HG02885 (cell line): ENCODE measurements around the gene PGAP2.

Experiments
- ATAC-seq: cut with Tn5 transposase; IDR thresholded peaks from one replicate; pipeline ENCODE4 v1.9.1; 2021; ENCODE audit warnings: mild to moderate bottlenecking; ENCODE audit not compliant: unreplicated experiment, poor library complexity

PGAP2 gene

DNA sequence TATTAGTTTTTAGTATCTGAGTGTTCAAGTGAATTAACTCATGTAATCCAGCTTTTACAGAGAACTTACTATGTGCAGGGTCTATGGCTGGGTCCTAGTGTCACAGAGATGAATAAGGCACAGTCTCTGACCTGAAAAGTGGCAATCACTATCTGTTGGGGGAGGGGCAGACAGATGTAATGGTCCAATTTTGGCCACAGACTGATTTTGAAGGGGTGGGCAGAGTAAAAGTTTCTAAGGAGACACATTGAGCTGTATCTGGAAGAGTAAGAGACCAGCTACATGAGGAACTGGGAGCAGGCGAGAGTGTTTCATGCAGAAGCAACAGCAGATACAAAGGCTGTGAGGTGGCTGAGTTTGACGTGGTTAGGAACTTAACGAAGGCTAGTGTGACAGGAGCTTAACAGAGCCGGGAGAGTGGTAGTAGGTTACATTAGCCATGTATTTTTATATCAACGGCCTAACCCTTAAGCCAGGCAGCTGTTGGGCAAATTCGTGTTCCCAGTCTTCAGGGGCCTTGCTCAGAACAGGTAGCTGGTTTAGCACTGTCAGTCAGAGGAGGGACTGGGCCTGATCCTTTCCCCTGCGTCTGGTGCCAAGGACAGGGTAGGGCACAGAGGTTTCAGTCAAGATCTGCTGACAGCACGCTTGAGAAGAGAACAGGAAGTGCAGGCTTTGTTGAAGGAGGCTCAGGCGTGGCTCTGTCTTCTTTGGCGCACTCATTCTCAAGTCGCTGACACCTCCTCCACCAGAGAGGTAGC lies 45.7 kb downstream of the PGAP2 start:
- ATAC-seq, result peak; percentile 36

DNA sequence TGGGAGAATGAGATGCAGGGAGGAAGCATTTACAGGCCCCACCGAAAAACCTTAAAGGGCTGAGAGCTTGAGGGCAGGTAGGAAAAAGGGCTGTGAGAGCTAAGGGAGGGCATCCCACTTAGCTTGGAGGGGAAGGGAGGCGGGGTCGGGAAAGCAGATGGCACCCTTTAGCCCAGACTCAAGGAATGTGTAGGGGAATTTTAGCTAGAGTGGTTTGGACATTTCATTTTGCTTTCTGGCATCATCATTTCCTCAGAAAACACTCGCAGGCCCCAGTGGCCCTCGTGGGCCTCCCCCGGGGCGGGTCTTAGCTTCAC lies 46.3 kb downstream of the PGAP2 start:
- no peak for ATAC-seq

DNA sequence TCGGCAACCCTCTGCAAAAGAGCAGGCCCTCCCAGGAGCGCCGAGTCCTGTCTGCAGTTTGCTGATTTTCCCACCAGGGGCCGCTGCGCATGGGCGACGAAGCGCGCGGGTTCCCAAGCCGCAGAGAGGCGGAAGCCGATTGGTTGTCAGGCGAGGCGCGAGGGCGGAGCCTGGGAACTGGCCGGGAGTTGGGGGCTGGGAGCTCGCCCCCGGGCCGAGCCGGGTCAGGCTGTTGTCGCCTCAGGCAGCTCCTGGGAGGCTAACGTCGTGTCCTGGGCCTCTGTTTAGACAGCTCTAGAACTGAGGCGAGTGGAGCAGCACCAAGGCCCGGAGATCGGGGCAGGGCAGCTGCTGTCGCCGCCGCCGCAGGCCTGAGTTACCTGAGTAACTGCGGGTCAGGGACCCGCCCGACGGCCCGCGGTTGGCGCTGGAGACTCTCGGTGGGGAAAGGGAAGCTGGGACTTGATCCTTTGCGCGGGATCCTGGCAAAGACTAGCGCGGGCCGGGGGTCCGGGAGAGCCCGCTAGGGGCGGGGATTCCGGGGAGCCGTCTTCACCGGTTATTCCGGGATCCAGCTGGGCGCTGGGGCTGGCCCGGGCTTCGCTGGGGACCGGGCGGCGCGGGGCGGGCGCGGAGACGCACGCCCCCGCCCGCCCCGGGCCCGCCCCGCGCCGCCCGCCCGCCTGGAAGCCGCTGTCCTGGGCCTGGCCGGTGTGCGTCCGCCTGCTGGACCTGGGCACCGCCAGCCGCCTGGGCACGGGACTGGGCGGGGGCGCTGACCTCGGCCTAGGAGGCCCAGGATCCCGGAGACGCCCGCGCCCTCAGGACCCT lies 46.8 kb downstream of the PGAP2 start, which contains the start of gene STIM1:
Gene STIM1, plus strand, starts transcription at position 688 of the 831 bp plus-strand sequence. CDS start 607 bp downstream, outside the sequence.
- peak; percentile 67 for ATAC-seq

DNA sequence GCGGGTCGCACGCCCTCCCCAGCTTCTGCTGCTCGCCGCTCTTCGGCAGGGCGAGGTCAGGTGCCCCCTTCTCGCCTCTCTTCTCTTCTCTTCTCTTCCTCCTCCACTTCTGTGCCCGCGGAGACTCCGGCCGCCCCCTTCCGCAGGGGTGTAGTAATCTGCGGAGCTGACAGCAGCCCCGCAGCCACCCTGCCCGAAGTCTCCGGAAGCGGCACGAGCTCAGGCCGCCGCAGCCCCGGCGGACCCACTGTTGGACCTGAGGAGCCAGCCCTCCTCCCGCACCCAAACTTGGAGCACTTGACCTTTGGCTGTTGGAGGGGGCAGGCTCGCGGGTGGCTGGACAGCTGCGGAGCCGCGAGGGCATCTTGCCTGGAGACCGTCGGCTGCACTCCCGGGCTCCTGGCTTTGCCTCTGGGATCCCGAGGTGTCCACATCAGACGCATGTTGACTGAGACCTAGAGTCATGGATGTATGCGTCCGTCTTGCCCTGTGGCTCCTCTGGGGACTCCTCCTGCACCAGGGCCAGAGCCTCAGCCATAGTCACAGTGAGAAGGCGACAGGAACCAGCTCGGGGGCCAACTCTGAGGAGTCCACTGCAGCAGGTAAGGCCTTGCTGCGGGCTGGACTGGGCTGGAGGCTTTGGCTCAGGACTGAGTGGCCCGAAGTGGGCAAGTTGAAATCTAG lies 47.6 kb downstream of the PGAP2 start:
- ATAC-seq, result peak; percentile 15

DNA sequence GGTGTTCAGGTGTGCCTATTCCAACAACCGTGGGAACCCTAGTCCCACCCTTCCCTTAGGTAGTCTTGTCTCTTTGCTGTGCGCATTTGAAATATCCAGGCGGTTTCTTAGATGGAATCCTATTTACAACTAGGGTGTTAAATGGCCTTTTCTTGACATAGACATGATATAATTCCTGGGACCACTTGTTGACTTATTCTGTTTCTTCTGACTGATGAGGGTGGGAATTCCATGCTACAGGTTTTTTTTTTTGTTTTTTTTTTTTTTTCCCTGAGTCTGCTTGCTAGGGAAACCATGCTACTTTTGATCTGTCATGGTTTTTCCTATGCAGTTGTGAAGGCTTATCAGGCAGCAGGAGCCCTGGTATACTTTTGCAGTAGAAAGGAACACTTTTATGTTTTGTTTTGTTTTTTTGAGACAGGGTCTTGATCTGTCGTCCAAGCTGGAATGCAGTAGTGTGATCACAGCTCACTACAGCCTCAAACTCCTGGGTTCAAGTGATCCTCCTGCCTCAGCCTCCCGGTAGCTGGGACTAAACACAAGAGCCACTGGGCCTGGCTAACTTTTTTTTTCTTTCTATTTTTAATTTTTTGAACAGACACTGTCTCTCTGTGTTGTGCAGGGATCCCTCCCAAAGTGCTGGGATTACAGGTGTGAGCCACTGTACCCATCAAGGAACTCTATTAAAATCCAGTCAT lies 48.6 kb downstream of the PGAP2 start:
- ATAC-seq, result no peak

DNA sequence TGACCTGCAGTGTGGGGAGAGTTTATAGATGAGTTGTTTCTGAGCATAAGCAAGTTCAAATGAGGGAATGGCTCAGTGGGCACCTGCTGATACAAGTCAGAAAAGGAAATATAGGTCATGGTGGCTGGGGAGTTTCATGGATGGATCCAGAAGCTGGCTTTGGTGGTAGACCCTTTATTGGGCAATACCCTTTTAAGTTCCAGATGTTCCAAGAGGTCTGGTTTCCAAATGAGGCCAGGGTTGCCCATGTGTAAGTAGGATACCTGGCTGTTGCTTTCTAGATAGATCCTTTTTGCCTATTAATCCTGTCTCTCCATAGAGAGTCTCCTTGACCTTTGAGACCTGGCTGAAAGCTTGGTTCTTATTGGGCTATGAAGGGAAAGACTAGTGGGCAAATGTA lies 49.3 kb downstream of the PGAP2 start:
- no peak for ATAC-seq

DNA sequence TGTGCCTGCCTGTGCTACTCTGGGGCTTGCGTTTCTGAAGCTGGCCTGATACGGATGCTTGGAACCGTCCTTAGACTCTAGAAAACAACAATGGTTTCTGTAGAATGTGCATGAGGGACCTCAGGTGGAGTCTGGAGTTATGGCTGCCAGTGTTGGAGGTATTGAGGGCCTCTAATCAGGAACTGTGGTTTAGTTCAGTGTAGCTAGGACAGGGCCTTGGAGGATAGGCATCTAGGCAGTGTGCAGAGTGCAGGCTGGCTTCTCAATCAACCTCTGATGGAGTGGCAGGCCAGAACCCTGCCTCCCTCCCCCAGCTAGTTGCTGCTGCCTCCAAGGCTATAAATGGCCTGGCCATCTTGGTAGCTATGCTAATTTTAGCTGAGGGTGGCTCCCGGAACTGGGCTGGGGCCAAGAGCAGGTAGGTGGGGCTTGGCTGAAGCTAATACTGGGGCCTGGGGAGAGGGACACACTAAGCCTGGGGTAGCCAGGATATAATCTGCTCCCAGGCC lies 51.1 kb downstream of the PGAP2 start:
- ATAC-seq, result peak; percentile 39

DNA sequence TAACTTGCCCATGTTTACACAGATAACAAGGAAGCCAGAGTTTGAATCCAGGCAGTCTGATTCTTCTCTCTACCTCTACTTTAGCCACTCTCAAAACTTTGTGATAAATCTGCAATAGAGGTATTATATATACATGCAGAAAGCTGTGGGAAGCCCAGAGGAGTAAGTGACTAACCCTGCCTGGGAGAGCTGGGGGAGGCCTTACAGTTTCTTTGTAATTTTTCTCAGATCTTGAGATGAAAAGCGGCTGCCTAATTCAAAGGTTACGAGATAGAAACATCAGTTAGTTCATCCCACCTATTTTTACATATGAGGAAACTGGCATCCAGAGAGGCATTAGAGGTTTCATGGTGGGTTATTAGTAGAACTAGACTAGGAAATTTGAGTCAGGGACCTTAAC lies 52.0 kb downstream of the PGAP2 start:
- ATAC-seq, result no peak

DNA sequence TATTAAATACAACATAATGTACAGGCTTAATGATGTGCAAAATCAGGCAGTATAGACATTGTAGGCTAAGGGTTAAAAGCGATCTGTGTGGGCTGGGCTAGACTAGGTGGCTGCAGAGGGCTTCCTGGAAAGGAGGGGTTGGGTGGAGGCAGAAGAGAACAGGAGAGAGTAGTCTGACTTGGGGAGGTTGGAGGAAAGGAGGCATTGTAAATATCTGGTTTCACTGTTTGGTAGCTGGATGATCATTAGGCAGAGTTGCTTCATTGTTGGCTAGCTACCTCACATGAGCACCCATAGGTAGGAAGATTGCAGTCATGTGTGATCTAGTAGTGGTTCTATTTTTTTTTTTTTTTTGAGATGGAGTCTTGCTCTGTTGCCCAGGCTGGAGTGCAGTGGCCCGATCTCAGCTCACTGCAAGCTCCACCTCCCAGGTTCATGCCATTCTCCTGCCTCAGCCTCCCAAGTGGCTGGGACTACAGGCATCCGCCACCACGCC lies 52.6 kb downstream of the PGAP2 start:
- peak; percentile 31 for ATAC-seq

DNA sequence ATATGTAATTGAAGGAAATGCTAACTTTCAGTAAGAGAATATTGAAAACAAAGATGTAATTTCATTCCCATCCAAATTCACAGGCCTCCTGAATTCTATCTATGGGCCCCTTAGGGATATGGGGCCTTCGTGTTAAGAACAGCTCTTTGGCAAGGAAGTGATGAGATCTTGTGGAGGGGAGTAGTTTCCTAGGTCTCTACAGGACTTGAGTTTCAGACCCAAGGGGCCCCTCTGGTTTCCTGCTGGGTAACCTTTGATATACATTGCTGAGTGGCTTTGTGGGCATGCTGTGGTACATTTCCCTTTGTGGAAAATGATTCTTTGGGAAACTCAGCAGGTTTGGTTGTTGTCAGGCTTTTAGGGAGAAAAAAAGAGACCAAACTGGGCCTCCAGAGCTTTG lies 53.3 kb downstream of the PGAP2 start:
- ATAC-seq, result no peak

DNA sequence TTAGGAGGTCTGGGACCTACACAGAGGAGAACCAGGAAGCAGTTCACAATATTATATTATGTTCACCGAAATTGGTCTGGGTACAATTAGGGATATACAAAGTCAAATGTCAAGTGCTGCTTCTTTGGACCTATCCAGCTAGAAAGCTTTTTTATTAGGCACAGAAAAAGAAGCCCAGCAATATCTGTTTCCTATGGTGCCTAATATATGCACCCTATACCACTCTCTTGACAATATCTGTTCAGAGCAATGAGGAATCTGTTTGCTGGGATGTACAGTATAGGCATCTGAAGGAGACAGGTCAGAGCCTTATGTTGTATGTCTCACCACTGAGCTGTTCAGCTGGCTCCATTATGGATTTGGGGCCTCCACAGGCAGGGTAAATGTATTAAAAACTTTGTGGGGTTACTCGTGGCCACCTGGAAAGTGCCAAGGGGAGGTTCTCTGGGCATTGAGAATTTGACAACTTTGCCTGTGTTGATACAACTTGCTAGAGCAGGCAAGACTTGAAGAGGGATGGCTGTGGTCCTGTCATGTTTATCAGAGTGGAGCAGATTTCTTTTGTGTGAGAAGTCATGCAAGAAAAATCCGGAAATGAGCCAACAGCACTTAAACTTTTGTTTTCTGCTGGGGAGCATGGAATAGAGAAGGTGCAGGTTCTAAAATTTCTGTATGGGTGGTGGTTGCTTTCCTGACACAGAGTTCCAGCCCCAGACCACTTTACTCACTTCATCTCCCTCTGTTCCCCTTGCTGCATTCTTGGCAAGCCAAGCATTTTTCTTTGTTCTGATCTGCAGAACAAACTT lies 57.2 kb downstream of the PGAP2 start:
- ATAC-seq, result peak; percentile 41

DNA sequence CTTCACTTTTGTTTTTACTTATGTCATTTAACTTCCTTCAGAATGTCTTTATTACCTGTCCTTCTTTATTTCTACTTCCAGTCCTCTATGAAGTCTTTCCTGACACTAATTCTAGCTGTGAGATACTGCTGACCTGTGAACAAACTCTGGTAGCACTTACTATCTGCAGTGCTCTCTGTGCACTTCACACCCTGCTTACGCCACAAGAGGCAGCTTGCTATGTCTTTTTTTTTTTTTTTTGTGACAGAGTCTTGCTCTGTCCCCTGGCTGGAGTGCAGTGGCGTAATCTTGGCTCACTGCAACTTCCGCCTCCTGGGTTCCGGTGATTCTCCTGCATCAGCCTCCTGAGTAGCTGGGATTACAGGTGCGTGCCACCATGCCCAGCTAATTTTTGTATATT lies 57.8 kb downstream of the PGAP2 start:
- ATAC-seq, result no peak

DNA sequence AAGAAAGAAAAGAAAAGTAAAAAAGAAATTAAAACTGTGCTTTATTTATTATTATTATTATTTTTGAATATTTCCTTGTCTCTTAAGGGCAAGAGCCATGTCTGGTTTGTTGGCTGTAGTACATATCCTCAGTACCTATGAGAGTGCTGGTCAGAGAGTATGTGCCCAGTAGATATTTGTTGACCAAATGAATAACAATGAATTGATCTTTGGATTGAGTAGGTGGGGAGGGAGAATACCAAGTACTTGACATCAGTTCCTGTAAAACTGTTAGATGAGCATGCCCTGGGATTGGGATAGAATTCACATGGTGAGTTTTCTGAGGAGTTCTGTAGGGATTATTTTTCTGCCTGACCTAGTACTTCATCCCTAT lies 58.5 kb downstream of the PGAP2 start:
- ATAC-seq, result no peak

DNA sequence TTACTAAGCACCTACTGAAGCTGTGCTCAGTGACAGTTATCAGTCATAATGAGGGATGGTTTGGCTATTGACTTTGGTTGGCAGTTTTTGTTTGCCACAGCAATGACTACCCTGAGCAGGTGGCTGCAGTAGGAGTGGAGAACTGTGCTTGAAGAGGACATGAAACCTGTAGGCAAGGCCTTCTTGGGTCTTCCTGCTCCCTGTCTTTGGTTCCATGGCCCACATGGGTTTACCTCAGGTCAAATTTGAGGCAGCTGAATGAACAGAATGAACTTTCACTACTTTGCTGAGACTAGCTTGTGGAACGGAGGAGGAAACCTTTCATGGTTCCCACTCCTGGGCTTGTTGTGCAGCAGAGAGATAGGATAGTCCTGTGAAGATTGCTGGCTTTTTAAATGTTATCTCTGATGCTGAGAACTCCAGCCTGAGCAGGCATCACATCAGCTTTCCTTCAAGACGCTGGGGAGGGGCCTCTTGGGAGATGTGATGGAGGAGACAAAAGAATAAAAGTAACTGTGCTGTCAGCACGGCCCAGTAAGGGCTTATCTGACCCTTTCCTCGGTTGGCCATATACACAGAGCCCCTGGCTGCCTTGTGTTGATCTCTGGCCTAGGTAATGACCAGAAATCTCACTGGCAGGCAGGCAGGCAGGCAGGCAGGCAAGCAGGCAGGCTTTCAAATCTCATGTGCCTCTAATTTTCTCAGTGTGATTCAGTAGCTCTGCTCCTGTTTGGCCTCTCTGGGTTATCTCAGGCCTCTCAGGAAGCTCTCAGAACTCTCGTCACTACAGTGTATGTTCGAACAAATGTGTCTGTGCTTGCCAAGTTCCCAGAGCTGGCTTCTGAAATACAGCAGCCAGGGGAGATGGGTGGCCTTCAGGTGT lies 59.1 kb downstream of the PGAP2 start:
- ATAC-seq, result peak; percentile 60

DNA sequence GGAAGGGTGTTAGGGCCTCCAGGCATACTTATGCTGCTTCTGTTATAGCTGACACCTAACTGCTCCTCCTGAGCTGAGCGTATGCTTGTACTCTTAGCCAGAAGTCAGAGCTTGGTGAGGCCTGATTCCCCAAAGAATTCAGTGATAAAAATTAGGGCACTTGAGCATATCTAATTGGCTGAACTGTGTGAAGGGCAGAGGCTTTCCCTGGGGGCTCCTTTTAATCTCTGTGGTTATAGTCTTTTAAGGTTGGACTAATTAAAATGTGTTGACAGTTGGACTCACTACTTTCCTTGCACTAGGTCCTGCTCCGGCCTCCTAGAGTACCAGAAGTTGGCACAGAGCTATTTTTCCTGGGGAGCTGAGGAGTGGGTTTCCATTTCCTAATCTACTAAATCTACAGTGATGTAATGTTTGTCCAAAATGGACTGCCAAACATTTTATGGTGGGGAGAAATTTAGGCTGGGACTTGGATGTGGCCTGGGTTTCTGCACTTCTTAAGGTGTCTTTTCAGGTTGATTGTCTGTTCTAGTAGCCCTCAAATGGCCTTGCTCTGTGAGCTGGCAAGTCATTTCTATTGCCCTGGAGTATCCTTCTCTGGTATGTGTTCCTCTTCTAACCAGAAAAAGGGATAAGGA lies 65.5 kb downstream of the PGAP2 start:
- no peak for ATAC-seq
